WI38 (cell line): ENCODE results near the gene ANO4.

Experiments
- H3K4me3 ChIP-seq: 2 replicates; pipeline ENCODE4 v1.5.1; 2011; ENCODE audit warnings: low read depth, mild to moderate bottlenecking, control low read depth, low read length
- CTCF ChIP-seq: IDR thresholded peaks from 2 replicates; pipeline ENCODE4 v1.5.1; 2012; ENCODE audit warnings: low read depth, mild to moderate bottlenecking, control low read depth, low read length

ANO4 gene

GRCh38 chr12:101044512-101045059 lies 250.0 kb downstream of the ANO4 start:
- TF ChIP-seq CTCF, result no peak
- no peak overlapping the region for H3K4me3 ChIP-seq

- TF ChIP-seq CTCF, result no peak
- no peak overlapping the region for H3K4me3 ChIP-seq
Observed at GRCh38 chr12:101045486-101046464, 251.2 kb downstream of the ANO4 start.

GRCh38 chr12:101047652-101048051 lies 253.1 kb downstream of the ANO4 start:
- no peak overlapping the region for H3K4me3 ChIP-seq
- TF ChIP-seq CTCF, result no peak

- H3K4me3 ChIP-seq, result no peak overlapping the region
- TF ChIP-seq CTCF, result no peak
Observed at GRCh38 chr12:101050631-101051030, 256.1 kb downstream of the ANO4 start.

GRCh38 chr12:101051151-101051550 lies 256.6 kb downstream of the ANO4 start:
- TF ChIP-seq CTCF, result no peak
- no peak overlapping the region for H3K4me3 ChIP-seq

- no peak overlapping the region for H3K4me3 ChIP-seq
- no peak for TF ChIP-seq CTCF
Observed at GRCh38 chr12:101051901-101052550, 257.4 kb downstream of the ANO4 start.

GRCh38 chr12:101053203-101053602 lies 258.6 kb downstream of the ANO4 start:
- H3K4me3 ChIP-seq, result no peak overlapping the region
- no peak for TF ChIP-seq CTCF
